ENCODE measurements around the gene TRAF2. TPM values are rescaled to one million over a fixed set of nuclear protein-coding genes. Genes with fewer than 3 reads are reported as not detected.
"Not testable (repeated sequence)": the region's sequence is repeated elsewhere in the genome, so short reads cannot be mapped to it uniquely, and the experiment has no call there.

The TRAF2 gene
- total RNA-seq, 2 donors from 2014 or later = 5.2 to 30.7 TPM

DNA sequence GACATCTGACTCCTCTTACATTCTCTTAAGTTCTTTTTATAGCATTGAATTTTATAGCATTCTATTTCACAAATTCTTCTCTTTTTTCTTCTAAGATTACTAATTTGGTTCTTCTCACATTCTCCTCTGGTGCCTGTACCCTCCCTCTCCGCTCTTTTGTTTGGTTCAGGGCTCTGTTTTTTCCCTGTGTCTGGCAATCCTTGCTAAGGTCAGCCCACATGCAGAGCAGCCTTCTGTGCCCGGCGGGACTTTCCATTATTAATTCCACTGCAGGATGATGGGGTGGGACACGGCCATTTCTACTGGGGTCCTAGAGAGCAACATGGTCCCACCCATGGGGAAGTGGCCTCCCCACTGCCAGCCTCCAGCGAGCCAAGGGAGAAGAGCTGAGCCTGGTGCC, 9.8 kb upstream of the TRAF2 start:
- intact Hi-C loops (cut with DNase I) = no loop called here
- no peak for TF ChIP-seq POLR2A (IDR thresholded peaks at IDR 0.05)
- TF ChIP-seq, protein P1, sequence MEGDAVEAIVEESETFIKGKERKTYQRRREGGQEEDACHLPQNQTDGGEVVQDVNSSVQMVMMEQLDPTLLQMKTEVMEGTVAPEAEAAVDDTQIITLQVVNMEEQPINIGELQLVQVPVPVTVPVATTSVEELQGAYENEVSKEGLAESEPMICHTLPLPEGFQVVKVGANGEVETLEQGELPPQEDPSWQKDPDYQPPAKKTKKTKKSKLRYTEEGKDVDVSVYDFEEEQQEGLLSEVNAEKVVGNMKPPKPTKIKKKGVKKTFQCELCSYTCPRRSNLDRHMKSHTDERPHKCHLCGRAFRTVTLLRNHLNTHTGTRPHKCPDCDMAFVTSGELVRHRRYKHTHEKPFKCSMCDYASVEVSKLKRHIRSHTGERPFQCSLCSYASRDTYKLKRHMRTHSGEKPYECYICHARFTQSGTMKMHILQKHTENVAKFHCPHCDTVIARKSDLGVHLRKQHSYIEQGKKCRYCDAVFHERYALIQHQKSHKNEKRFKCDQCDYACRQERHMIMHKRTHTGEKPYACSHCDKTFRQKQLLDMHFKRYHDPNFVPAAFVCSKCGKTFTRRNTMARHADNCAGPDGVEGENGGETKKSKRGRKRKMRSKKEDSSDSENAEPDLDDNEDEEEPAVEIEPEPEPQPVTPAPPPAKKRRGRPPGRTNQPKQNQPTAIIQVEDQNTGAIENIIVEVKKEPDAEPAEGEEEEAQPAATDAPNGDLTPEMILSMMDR (IDR thresholded peaks at IDR 0.05) = no peak

DNA sequence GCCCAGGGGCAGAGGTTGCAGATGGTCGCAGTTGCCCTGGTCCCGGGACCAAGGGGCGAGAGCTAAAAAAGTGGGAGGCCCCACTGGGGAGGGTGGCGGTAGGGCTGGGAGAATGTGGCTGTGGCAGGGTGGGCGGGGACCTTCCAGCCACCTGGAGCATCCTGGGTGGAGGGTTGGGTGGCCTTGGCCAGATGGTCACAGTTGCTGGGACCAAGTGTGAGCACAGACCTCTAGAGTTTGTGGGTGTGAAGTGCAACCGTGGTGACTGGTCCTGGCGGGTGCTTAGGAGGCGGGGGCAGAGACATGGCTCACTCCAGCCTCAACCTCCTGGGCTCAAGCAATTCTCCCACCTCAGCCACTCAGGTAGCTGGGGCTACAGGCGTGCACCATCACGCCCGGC, 5.7 kb upstream of the TRAF2 start:
- Histone ChIP-seq H3K9me3 (no peaks in the 10 kb centered on the region), H3K27ac (no peak overlapping the region), H3K4me1 (peaks cover 24% of the 10 kb centered on the region), H3K27me3 (no peaks in the 10 kb centered on the region), H3K36me3 (replicated peaks in 1 of 2; ENCODE audit: insufficient read depth in 1 of 2, low read depth in 2 of 2) (no peaks in the 10 kb centered on the region), H3K4me3 (no peak overlapping the region)
- no peak for TF ChIP-seq POLR2A (IDR thresholded peaks at IDR 0.05)
- TF ChIP-seq, protein P1 (IDR thresholded peaks at IDR 0.05) = no peak
- intact Hi-C loops (cut with DNase I) = no loop called here
- ATAC-seq (no peak), DNase-seq (no peak)
- 78 to 90% methylated on average over 7 to 11 of the region's 11 CpGs for WGBS, 2 donors

More for the DNA sequence above, 9.8 kb upstream of the TRAF2 start:
- Histone ChIP-seq H3K27me3 (no peaks in the 10 kb centered on the region), H3K9me3 (no peaks in the 10 kb centered on the region), H3K27ac (no peak overlapping the region), H3K4me3 (no peak overlapping the region), H3K36me3 (replicated peaks in 1 of 2; ENCODE audit: insufficient read depth in 1 of 2, low read depth in 2 of 2) (no peaks in the 10 kb centered on the region), H3K4me1 (peaks cover 6% of the 10 kb centered on the region)
- WGBS, 2 donors = 81 to 83% methylated on average over 5 of the region's 5 CpGs
- ATAC-seq = no peak
- DNase-seq = no peak

DNA sequence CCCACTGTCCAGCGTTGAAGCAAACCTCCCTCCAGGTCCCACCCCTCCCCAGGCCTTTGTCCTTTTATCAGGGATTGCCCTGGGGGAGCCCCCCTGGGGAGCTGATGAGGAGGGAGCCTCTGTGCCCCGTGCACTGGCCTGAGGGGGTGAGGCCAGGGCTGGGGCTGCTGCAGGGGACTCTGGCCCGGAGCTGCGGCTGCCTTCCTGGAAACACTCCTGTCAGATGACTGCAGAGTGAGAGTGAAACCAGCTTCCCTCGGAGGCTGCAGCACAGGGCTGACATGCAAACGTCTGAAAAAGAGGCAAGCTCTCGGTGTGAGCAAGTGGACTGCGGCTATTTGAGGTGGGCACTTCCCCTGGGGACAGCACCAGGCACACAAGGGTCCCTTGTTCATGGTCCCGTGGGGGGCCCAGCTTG, 4.6 kb upstream of the TRAF2 start:
- peaks cover 26% of the 10 kb centered on the region for H3K4me1 ChIP-seq
- DNase-seq = peak in 2 of 4 donors; percentile 47 to 53
- intact Hi-C loops (cut with DNase I) = no loop called here
- no peaks in the 10 kb centered on the region for H3K27me3 ChIP-seq
- H3K27ac ChIP-seq = peak overlapping the region; percentile 21 to 76 (median 66)
- TF ChIP-seq, protein P1 (IDR thresholded peaks at IDR 0.05) = no peak
- no peak for TF ChIP-seq POLR2A (IDR thresholded peaks at IDR 0.05)
- no peak overlapping the region for H3K4me3 ChIP-seq
- H3K9me3 ChIP-seq = no peaks in the 10 kb centered on the region
- H3K36me3 ChIP-seq (replicated peaks in 1 of 2; ENCODE audit: insufficient read depth in 1 of 2, low read depth in 2 of 2) = no peaks in the 10 kb centered on the region
- no peak for ATAC-seq
- 0 to 25% methylated on average over 1 to 9 of the region's 9 CpGs for WGBS, 2 donors

DNA sequence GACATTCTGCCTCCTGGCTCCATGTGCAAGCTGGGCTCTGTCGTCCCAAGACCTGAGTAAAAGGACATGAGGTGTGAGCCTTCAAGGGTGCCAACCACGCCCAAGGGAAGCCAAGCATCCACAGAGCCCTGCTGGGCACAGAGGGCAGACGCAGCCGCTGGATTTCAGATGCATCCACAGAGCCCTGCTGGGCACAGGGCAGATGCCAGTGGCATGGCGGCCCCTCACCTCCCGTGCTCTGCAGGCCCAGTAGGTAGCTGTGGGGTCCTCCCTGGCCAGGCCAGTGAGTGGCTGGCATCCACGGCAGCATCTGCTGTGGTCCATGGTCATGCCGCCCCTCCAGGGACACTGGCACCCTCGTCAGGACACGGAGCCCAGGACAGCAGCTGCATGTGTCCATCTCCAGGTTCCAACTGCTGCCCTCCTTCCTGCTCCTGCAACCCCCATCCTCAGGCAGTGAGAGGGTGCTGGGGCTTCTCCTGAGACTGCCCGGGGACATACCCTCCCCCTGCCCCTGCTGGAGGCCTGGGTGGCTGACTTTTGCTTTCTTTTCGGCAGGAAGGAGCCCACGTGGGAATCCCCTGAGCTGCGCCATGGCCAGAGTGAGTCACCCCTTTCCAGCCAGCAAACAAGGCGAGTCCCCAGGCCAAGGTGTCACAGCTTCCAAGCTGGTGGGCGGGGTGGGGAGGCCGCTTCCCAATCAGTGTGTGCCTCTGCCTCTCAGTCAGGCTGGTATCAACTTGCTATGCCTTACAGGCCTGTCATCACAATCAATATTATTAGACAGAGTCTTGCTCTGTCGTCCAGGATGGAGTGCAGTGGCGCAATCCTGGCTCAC, 4.0 kb upstream of the TRAF2 start:
- WGBS, 2 donors = 51 to 65% methylated on average over 7 to 19 of the region's 19 CpGs
- Histone ChIP-seq H3K9me3 (no peaks in the 10 kb centered on the region), H3K36me3 (replicated peaks in 1 of 2; ENCODE audit: insufficient read depth in 1 of 2, low read depth in 2 of 2) (no peaks in the 10 kb centered on the region), H3K27ac (peak overlapping the region; percentile 21 to 76 (median 66)), H3K4me3 (no peak overlapping the region), H3K27me3 (no peaks in the 10 kb centered on the region), H3K4me1 (peaks cover 32% of the 10 kb centered on the region)
- ATAC-seq (peak; percentile 45), DNase-seq (peak; percentile 55 to 83 (median 68))
- no peak for TF ChIP-seq POLR2A (IDR thresholded peaks at IDR 0.05)
- TF ChIP-seq, protein P1 (IDR thresholded peaks at IDR 0.05) = no peak
- intact Hi-C loops (cut with DNase I) = no loop called here

DNA sequence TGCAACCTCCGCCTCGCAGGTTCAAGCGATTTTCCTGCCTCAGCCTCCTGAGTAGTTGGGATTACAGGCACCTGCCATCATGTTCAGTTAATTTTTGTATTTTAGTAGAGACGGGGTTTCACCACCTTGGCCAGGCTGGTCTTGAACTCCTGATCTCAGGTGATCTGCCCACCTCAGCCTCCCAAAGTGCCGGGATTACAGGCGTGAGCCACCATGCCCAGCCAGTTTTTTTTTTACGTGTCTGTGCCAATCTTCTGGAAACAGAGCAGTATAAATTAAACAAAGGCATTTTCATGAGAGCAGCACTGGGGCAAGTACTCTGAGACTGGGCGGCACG, 3.4 kb upstream of the TRAF2 start:
- H3K4me3 ChIP-seq; H3K27me3 ChIP-seq; H3K9me3 ChIP-seq; DNase-seq; H3K36me3 ChIP-seq (replicated peaks in 1 of 2; ENCODE audit: insufficient read depth in 1 of 2, low read depth in 2 of 2); ATAC-seq; intact Hi-C loops (cut with DNase I): not testable (repeated sequence)
- peak overlapping the region; percentile 21 to 76 (median 66) for H3K27ac ChIP-seq
- peaks cover 38% of the 10 kb centered on the region for H3K4me1 ChIP-seq
- WGBS, 2 donors = 66 to 86% methylated on average over 9 of the region's 9 CpGs

DNA sequence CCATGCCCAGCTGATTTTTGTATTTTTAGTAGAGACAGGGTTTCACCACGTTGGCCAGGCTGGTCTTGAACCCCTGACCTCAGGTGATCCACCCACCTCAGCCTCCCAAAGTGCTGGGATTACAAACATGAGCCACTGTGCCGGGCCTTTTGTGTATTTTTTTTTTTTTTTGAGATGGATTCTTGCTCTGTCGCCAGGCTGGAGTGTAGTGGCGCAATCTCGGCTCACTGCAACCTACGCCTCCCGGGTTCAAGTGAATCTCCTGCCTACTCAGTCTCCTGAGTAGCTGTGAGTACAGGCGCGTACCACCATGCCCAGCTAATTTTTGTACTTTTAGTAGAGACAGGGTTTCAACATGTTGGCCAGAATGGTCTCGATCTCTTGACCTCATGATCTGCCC, 2.6 kb upstream of the TRAF2 start:
- not testable (repeated sequence) for H3K4me3 ChIP-seq, H3K27me3 ChIP-seq
- peaks cover 42% of the 10 kb centered on the region for H3K4me1 ChIP-seq

More for the DNA sequence above, 2.6 kb upstream of the TRAF2 start:
- DNase-seq; H3K9me3 ChIP-seq; H3K27ac ChIP-seq; intact Hi-C loops (cut with DNase I); ATAC-seq; H3K36me3 ChIP-seq (replicated peaks in 1 of 2; ENCODE audit: insufficient read depth in 1 of 2, low read depth in 2 of 2): not testable (repeated sequence)
- WGBS, 2 donors = 85 to 88% methylated on average over 10 of the region's 10 CpGs
